K562 (cell line): ENCODE results near the gene EXOC2. TPM values are rescaled to one million over a fixed set of nuclear protein-coding genes. Genes with fewer than 3 reads are reported as not detected.

ENCODE experiments used
- ATAC-seq: fragments of 200-7000 bp; cut with Tn5 transposase; 3 replicates; pipeline ENCODE4 v1.9.1; 2020; ENCODE audit warnings: moderate library complexity
- BruUV-seq: library from RNA; stranded (reverse); fragments of 400-500 nt; replicated peaks from 2 replicates; lab custom pipeline; 2021; lab: Mats Ljungman, UMichigan
- CTCF ChIA-PET: fragments of 300-600 bp; formaldehyde crosslinking; extraction: SDS; loops from one replicate; lab custom pipeline; 2021; ENCODE audit warnings: low intra/inter-chr PET ratio; lab: Yijun Ruan, JAX
- POLR2A ChIA-PET: fragments of 300-600, 350-650 bp; sonication (Branson Sonifier 250); formaldehyde crosslinking; extraction: SDS; loops from one replicate; lab custom pipeline; 2021; ENCODE audit warnings: antibody characterized with exemption, inconsistent platforms; lab: Yijun Ruan, JAX
- DNase-seq, 4 experiments: peaks; one replicate each; pipeline versions ENCODE4 v3.0.0 to v3.0.0-alpha.2; 2011 to 2018; ENCODE audit warnings: low spot score in 3 of 4, mixed read lengths in 3 of 4; ENCODE audit errors: extremely low read depth in 1 of 4
- FAIRE-seq: peaks from 2 replicates; lab custom pipeline; 2011; peaks lifted over from hg19 to GRCh38; lab: Jason Lieb, UNC
- H2AFZ ChIP-seq: 2 replicates; pipeline ENCODE4 v1.6.0; 2011; ENCODE audit warnings: low read depth, low read length, control low read depth, inconsistent platforms
- H3K27ac ChIP-seq: fragments of 200-600 bp; 3 replicates; pipeline ENCODE4 v1.8.0; 2011; ENCODE audit warnings: low read depth, mild to moderate bottlenecking, control low read depth, inconsistent platforms, low read length, moderate library complexity, mixed read lengths; ENCODE audit errors: extremely low read depth
- H3K27me3 ChIP-seq, 2 experiments: fragments of 300-600 bp in 1 of 2; 2 replicates in 1 of 2; 3 replicates in 1 of 2; pipeline versions ENCODE4 v1.6.0 to v1.8.0; 2011; ENCODE audit warnings: inconsistent platforms in 2 of 2, low read length in 2 of 2, mild to moderate bottlenecking in 1 of 2, mixed read lengths in 1 of 2, moderate library complexity in 1 of 2; ENCODE audit not compliant: control insufficient read depth in 2 of 2, insufficient read depth in 2 of 2
- H3K36me3 ChIP-seq: fragments of 300-600 bp; 3 replicates; pipeline ENCODE4 v1.8.0; 2011; ENCODE audit warnings: mild to moderate bottlenecking, low read length, inconsistent platforms; ENCODE audit not compliant: control insufficient read depth, insufficient read depth
- H3K4me1 ChIP-seq, 2 experiments: fragments of 200-600 bp in 1 of 2; replicated peaks in 1 of 2; 2 replicates in 1 of 2; 3 replicates in 1 of 2; pipeline versions ENCODE4 v1.5.1 to v1.8.0; 2011; ENCODE audit warnings: inconsistent platforms in 2 of 2, low read length in 2 of 2, mild to moderate bottlenecking in 1 of 2, mixed read lengths in 1 of 2, moderate library complexity in 1 of 2; ENCODE audit not compliant: control insufficient read depth in 2 of 2, insufficient read depth in 2 of 2
- H3K4me2 ChIP-seq: 2 replicates; pipeline ENCODE4 v1.6.1; 2011; ENCODE audit warnings: low read length, control low read depth, inconsistent platforms, mixed read lengths; ENCODE audit not compliant: insufficient read depth
- H3K4me3 ChIP-seq: fragments of 200-600 bp; sonication (generic), shearing (Covaris generic); 2 replicates; pipeline ENCODE4 v1.5.1; 2016; ENCODE audit warnings: control low read depth, inconsistent platforms
- H3K79me2 ChIP-seq: fragments of 200-600 bp; 3 replicates; pipeline ENCODE4 v1.8.0; 2011; ENCODE audit warnings: low read length, inconsistent platforms; ENCODE audit not compliant: control insufficient read depth, insufficient read depth
- H3K9ac ChIP-seq, 2 experiments: 2 replicates each; pipeline versions ENCODE4 v1.6.0 to v1.6.1; 2011; ENCODE audit warnings: low read depth in 2 of 2, low read length in 2 of 2, control low read depth in 1 of 2, inconsistent platforms in 1 of 2, mild to moderate bottlenecking in 1 of 2, mixed read lengths in 1 of 2; ENCODE audit not compliant: insufficient read depth in 1 of 2
- H3K9me1 ChIP-seq: one replicate; pipeline ENCODE4 v1.6.0; 2011; ENCODE audit warnings: inconsistent platforms, mild to moderate bottlenecking, low read length, moderate library complexity; ENCODE audit not compliant: control insufficient read depth, insufficient read depth
- H3K9me3 ChIP-seq: replicated peaks from 2 replicates; pipeline ENCODE4 v1.5.1; 2011; ENCODE audit warnings: low read depth, low read length, inconsistent platforms; ENCODE audit not compliant: control insufficient read depth, insufficient read depth
- H4K20me1 ChIP-seq: replicated peaks from 2 replicates; pipeline ENCODE4 v1.6.1; 2011; ENCODE audit warnings: low read length, inconsistent platforms, mixed read lengths; ENCODE audit not compliant: control insufficient read depth, insufficient read depth
- CSDE1 ChIP-seq, 2 experiments: fragments of 450-650 bp; IDR thresholded peaks; 2 replicates each; pipeline ENCODE4 v1.6.1; 2016; ENCODE audit warnings: mild to moderate bottlenecking in 1 of 2
- CXXC5 ChIP-seq: fragments of 250-450 bp; sonication (Bioruptor Pico); IDR thresholded peaks from 2 replicates; pipeline ENCODE4 v1.8.0; 2022; ENCODE audit warnings: inconsistent platforms, mild to moderate bottlenecking, moderate library complexity
- FOXA3 ChIP-seq, 2 experiments: fragments of 450-650 bp in 1 of 2; sonication (generic) in 1 of 2; formaldehyde crosslinking; IDR thresholded peaks in 1 of 2; conservative IDR thresholded peaks in 1 of 2; 2 replicates each; pipeline versions ENCODE4 v1.4.0 to v1.8.0; 2020 to 2022; ENCODE audit warnings: mild to moderate bottlenecking in 2 of 2, missing genetic modification reagents in 1 of 2
- KDM5B ChIP-seq: fragments of 200-600 bp; sonication (generic); IDR thresholded peaks from 2 replicates; pipeline ENCODE4 v1.6.1; 2012; ENCODE audit warnings: low read depth, mild to moderate bottlenecking, moderate library complexity, low read length, control low read depth, inconsistent platforms; ENCODE audit not compliant: insufficient replicate concordance
- OTX1 ChIP-seq: fragments of 450-650 bp; formaldehyde crosslinking; IDR thresholded peaks from 2 replicates; pipeline ENCODE4 v1.4.0; 2022; ENCODE audit warnings: mild to moderate bottlenecking
- TARDBP ChIP-seq: fragments of 450-650 bp; IDR thresholded peaks from 2 replicates; pipeline ENCODE4 v1.6.1; 2016
- ZBTB2 ChIP-seq: fragments of 450-650 bp; IDR thresholded peaks from 2 replicates; pipeline ENCODE4 v1.6.1; 2016; ENCODE audit warnings: antibody characterized with exemption
- ZBTB26 ChIP-seq: fragments of 450-650 bp; formaldehyde crosslinking; IDR thresholded peaks from 2 replicates; pipeline ENCODE4 v1.4.0; 2022; ENCODE audit warnings: missing genetic modification characterization
- ZNF316 ChIP-seq: fragments of 450-650 bp; IDR thresholded peaks from 2 replicates; pipeline ENCODE4 v1.6.1; 2016
- ZNF639 ChIP-seq, 2 experiments: fragments of 200-800 bp in 1 of 2; sonication (Bioruptor generic) in 1 of 2; sonication (generic) in 1 of 2; formaldehyde crosslinking in 1 of 2; IDR thresholded peaks in 1 of 2; conservative IDR thresholded peaks in 1 of 2; 2 replicates each; pipeline versions ENCODE4 v1.5.0 to v1.6.1; 2016 to 2020; ENCODE audit warnings: missing compliant biosample characterization in 1 of 2, missing genetic modification characterization in 1 of 2, missing genetic modification reagents in 1 of 2
- in situ Hi-C: fragments of 300-500 bp; cut with MboI; formaldehyde crosslinking; loops from 4 replicates; pipeline ENCODE4 v1.15.0; 2018; ENCODE audit warnings: inconsistent platforms, mixed read lengths
- intact Hi-C: fragments of 100-400 bp; cut with micrococcal nuclease; formaldehyde crosslinking; loops from 2 replicates; pipeline ENCODE4 v1.14.2; 2022
- polyA plus RNA-seq, 8 experiments: library from polyadenylated mRNA; depleted of rRNA in 4 of 8; stranded (reverse) in 5 of 8; unstranded in 3 of 8; fragments of >200 nt; fragmentation: Nextera tagmentation in 2 of 8; fragmentation: Illumina TruSeq in 1 of 8; extraction: Ambion mirVana in 2 of 8; extraction: Trizol in 1 of 8; gene quantifications; 2 replicates each; pipeline versions ENCODE4 v1.2.1 to v1.2.3, GENCODE V29; 2011 to 2014; ENCODE audit warnings: inconsistent platforms in 1 of 8, missing spikeins in 1 of 8
- total RNA-seq, 7 experiments: library from RNA; depleted of rRNA in 6 of 7; stranded (reverse); fragments of >200 nt in 6 of 7; fragmentation: Illumina TruSeq in 2 of 7; extraction: Trizol in 2 of 7; gene quantifications; 2 replicates each; pipeline versions ENCODE4 v1.2.1 to v1.2.3, GENCODE V29; 2011 to 2021; ENCODE audit warnings: low replicate concordance in 1 of 7

EXOC2 gene
- total and polyA plus RNA-seq, 9 of the 15 experiments (the other 6 are each of a cell fraction or from before 2014, with no cell fraction given) = 12.2 to 30.2 (median 24.2) TPM

- H3K9ac ChIP-seq = no peak overlapping the region
- H3K4me1 ChIP-seq = no peaks in the 10 kb centered on the region
- ChIA-PET CTCF (no interaction called here), POLR2A (interaction anchor here (1.1 to 1.2 kb wide), 2 partner anchors 9 to 14 kb away, joined by 4 to 5 read pairs; no protein-coding TSS in a partner anchor)
- no peak overlapping the region for H3K4me3 ChIP-seq
- DNase-seq (no peak), FAIRE-seq (no peak), ATAC-seq (no peak)
- H3K9me3 ChIP-seq = no peaks in the 10 kb centered on the region; the same call in 1 of the 2 replicates
- no peaks in the 10 kb centered on the region for H3K9me1 ChIP-seq
- H3K27me3 ChIP-seq = no peaks in the 10 kb centered on the region
- intact Hi-C loops (no loop called here), in situ Hi-C loops (no loop called here)
- no peaks in the 10 kb centered on the region for H3K36me3 ChIP-seq
- no peak overlapping the region for H2AFZ ChIP-seq
- H3K79me2 ChIP-seq = peaks cover 11% of the 10 kb centered on the region; the same call in 2 of the 3 replicates
- no peaks in the 10 kb centered on the region for H4K20me1 ChIP-seq
- no TSS peak for BruUV-seq
- H3K4me2 ChIP-seq = no peak overlapping the region
- no peak overlapping the region for H3K27ac ChIP-seq
- no peak for TF ChIP-seq CSDE1 (IDR thresholded peaks at IDR 0.05)
- no peak for TF ChIP-seq ZBTB2
- TF ChIP-seq ZNF316 = no peak
- no peak for TF ChIP-seq KDM5B
- no peak for TF ChIP-seq ZBTB26 (CRISPR knock-in tag)
- TF ChIP-seq FOXA3 (CRISPR knock-in tag; conservative IDR thresholded peaks at IDR 0.05 in 1 of 2, IDR thresholded peaks at IDR 0.05 in 1 of 2) = no peak
- TF ChIP-seq OTX1 (CRISPR knock-in tag) = no peak
- TF ChIP-seq ZNF639 (CRISPR knock-in tag; conservative IDR thresholded peaks at IDR 0.05 in 1 of 2, IDR thresholded peaks at IDR 0.05 in 1 of 2) = no peak
- TF ChIP-seq TARDBP = no peak
- no peak for TF ChIP-seq CXXC5 (CRISPR knock-in tag)
Measured at GRCh38 chr6:674406-674805, 18.5 kb downstream of the EXOC2 start.
